Endothelial cell of umbilical vein (primary cell): Measurements from ENCODE around the gene DAPK2. TPM values are rescaled to one million over a fixed set of nuclear protein-coding genes. Genes with fewer than 3 reads are reported as not detected.

Experiments
- BruUV-seq: library from RNA; stranded (reverse); fragments of 400-500 nt; replicated peaks from 2 replicates; lab custom pipeline; 2021; lab: Mats Ljungman, UMichigan
- CTCF ChIA-PET: fragments of 300-600, 350-600 bp; sonication (Branson Sonifier 250); formaldehyde crosslinking; loops from one replicate; lab custom pipeline; 2021; ENCODE audit warnings: antibody characterized with exemption, inconsistent platforms; lab: Charles Lee
- POLR2A ChIA-PET: fragments of 300-600, 350-600 bp; sonication (Branson Sonifier 250); formaldehyde crosslinking; loops from one replicate; lab custom pipeline; 2021; ENCODE audit warnings: antibody characterized with exemption, inconsistent platforms; lab: Charles Lee
- DNase-seq: peaks from one replicate; pipeline ENCODE4 v3.0.0-alpha.2; 2011; ENCODE audit warnings: low read depth, low spot score
- FAIRE-seq: peaks from 2 replicates; lab custom pipeline; 2011; peaks lifted over from hg19 to GRCh38; lab: Jason Lieb, UNC
- H2AFZ ChIP-seq: 2 replicates; pipeline ENCODE4 v1.6.0; 2012; ENCODE audit warnings: low read depth, low read length, control low read depth, inconsistent platforms
- H3K27ac ChIP-seq: 2 replicates; pipeline ENCODE4 v1.5.1; 2011; ENCODE audit warnings: low read depth, mild to moderate bottlenecking, control low read depth, low read length, moderate library complexity; ENCODE audit not compliant: insufficient read depth
- H3K27me3 ChIP-seq, 2 experiments: 2 replicates each; pipeline versions ENCODE4 v1.6.0 to v1.6.1; 2011; ENCODE audit warnings: low read length in 2 of 2, mixed read lengths in 1 of 2; ENCODE audit not compliant: control insufficient read depth in 2 of 2, insufficient read depth in 2 of 2
- H3K36me3 ChIP-seq, 2 experiments: 2 replicates in 1 of 2; 3 replicates in 1 of 2; pipeline ENCODE4 v1.5.1; 2011; ENCODE audit warnings: low read length in 2 of 2, mild to moderate bottlenecking in 1 of 2, moderate library complexity in 1 of 2; ENCODE audit not compliant: control insufficient read depth in 2 of 2, insufficient read depth in 2 of 2; ENCODE audit errors: extremely low read depth in 1 of 2
- H3K4me1 ChIP-seq: 3 replicates; pipeline ENCODE4 v1.5.1; 2011; ENCODE audit warnings: mild to moderate bottlenecking, low read length; ENCODE audit not compliant: control insufficient read depth, insufficient read depth; ENCODE audit errors: extremely low read depth
- H3K4me2 ChIP-seq: 2 replicates; pipeline ENCODE4 v1.6.1; 2011; ENCODE audit warnings: low read length, control low read depth, mixed read lengths; ENCODE audit not compliant: insufficient read depth
- H3K4me3 ChIP-seq, 3 experiments: fragments of 200-600 bp in 1 of 3; sonication (generic), shearing (Covaris generic) in 1 of 3; replicated peaks in 1 of 3; 2 replicates each; pipeline ENCODE4 v1.5.1; 2011 to 2016; ENCODE audit warnings: control low read depth in 3 of 3, low read length in 3 of 3, mild to moderate bottlenecking in 2 of 3, inconsistent platforms in 1 of 3, low read depth in 1 of 3, moderate library complexity in 1 of 3; ENCODE audit not compliant: insufficient read depth in 1 of 3
- H3K79me2 ChIP-seq: 2 replicates; pipeline ENCODE4 v1.6.0; 2012; ENCODE audit warnings: low read length, inconsistent platforms; ENCODE audit not compliant: control insufficient read depth, insufficient read depth
- H3K9ac ChIP-seq: replicated peaks from 2 replicates; pipeline ENCODE3; 2011; ENCODE audit warnings: low read length, control low read depth; ENCODE audit not compliant: insufficient read depth; ENCODE audit errors: extremely low read depth
- H3K9me1 ChIP-seq: replicated peaks from 3 replicates; pipeline ENCODE4 v1.6.0; 2011; ENCODE audit warnings: mild to moderate bottlenecking, low read length; ENCODE audit not compliant: control insufficient read depth, insufficient read depth; ENCODE audit errors: extremely low read depth
- H3K9me3 ChIP-seq: replicated peaks from 2 replicates; pipeline ENCODE4 v1.5.1; 2012; ENCODE audit warnings: low read length, inconsistent platforms; ENCODE audit not compliant: control insufficient read depth, insufficient read depth
- H4K20me1 ChIP-seq: replicated peaks from 2 replicates; pipeline ENCODE3; 2011; ENCODE audit warnings: mild to moderate bottlenecking, low read length; ENCODE audit not compliant: control insufficient read depth, insufficient read depth; ENCODE audit errors: extremely low read depth
- EZH2 ChIP-seq: IDR thresholded peaks from 2 replicates; pipeline ENCODE4 v1.6.1; 2012; ENCODE audit warnings: borderline replicate concordance, low read depth, mild to moderate bottlenecking, moderate library complexity, low read length, inconsistent platforms; ENCODE audit not compliant: severe bottlenecking
- FOS ChIP-seq: IDR thresholded peaks from 2 replicates; pipeline ENCODE4 v1.6.1; 2011; ENCODE audit warnings: mild to moderate bottlenecking, low read length, moderate library complexity, borderline replicate concordance; ENCODE audit not compliant: insufficient read depth
- GATA2 ChIP-seq: IDR thresholded peaks from 2 replicates; pipeline ENCODE4 v1.7.0; 2011; ENCODE audit warnings: low read depth, mild to moderate bottlenecking, moderate library complexity, mixed read lengths, low read length; ENCODE audit not compliant: insufficient read length, insufficient read depth
- JUN ChIP-seq: IDR thresholded peaks from 2 replicates; pipeline ENCODE4 v1.6.1; 2011; ENCODE audit warnings: borderline replicate concordance, low read depth; ENCODE audit not compliant: insufficient read length, insufficient read depth
- MAX ChIP-seq: IDR thresholded peaks from 2 replicates; pipeline ENCODE4 v1.6.1; 2011; ENCODE audit not compliant: insufficient read depth, insufficient read length
- MYC ChIP-seq: IDR thresholded peaks from one replicate; pipeline ENCODE4 v1.6.1; 2011; ENCODE audit warnings: mild to moderate bottlenecking, low read depth, low read length
- POLR2A ChIP-seq: IDR thresholded peaks from 2 replicates; pipeline ENCODE4 v1.6.1; 2012; ENCODE audit warnings: low read depth, mild to moderate bottlenecking, control low read depth, low read length
- POLR2AphosphoS5 ChIP-seq: IDR thresholded peaks from 2 replicates; pipeline ENCODE4 v1.6.1; 2012; ENCODE audit warnings: low read depth, mild to moderate bottlenecking, control low read depth, low read length, moderate library complexity; ENCODE audit not compliant: insufficient read depth
- dilution Hi-C: fragments of 300-500 bp; cut with MboI; formaldehyde crosslinking; loops from one replicate; pipeline ENCODE4 v1.15.0; 2019; ENCODE audit warnings: low sequenced_read_pairs; ENCODE audit not compliant: extremely low pct_ligation_motif_present
- intact Hi-C: fragments of 100-400 bp; cut with micrococcal nuclease; formaldehyde crosslinking; loops from one replicate; pipeline ENCODE4 v1.10.0; 2022
- polyA plus RNA-seq, 4 experiments: library from polyadenylated mRNA; depleted of rRNA in 3 of 4; stranded (reverse) in 3 of 4; unstranded in 1 of 4; fragments of >200 nt; gene quantifications; 2 replicates each; pipeline versions ENCODE4 v1.2.1 to v1.2.3, GENCODE V29; 2011 to 2012; ENCODE audit warnings: missing spikeins in 1 of 4
- total RNA-seq: library from RNA; stranded (reverse); gene quantifications from 2 replicates; pipeline ENCODE4 v1.2.3, GENCODE V29; 2021
- TF ChIP-seq, protein P1 (sequence below), 2 donors: IDR thresholded peaks; 1 replicate in 1 of 2; 2 replicates in 1 of 2; pipeline ENCODE4 v1.5.1; 2011; ENCODE audit warnings: low read length in 2 of 2, mild to moderate bottlenecking in 2 of 2, moderate library complexity in 2 of 2, control low read depth in 1 of 2, inconsistent platforms in 1 of 2, low read depth in 1 of 2; ENCODE audit not compliant: insufficient read depth in 1 of 2; ENCODE audit errors: extremely low read depth in 1 of 2

DAPK2 gene
- total and polyA plus RNA-seq, 2 donors (not counting 3 experiments of a cell fraction or from before 2014, with no cell fraction given), result 2.8 to 6.7 TPM

- no peak for DNase-seq
- no peak overlapping the region for H2AFZ ChIP-seq
- no TSS peak for BruUV-seq
- dilution Hi-C loops (no loop called here), intact Hi-C loops (no loop called here)
- peaks cover 15% of the 10 kb centered on the region for H3K4me1 ChIP-seq
- POLR2A ChIA-PET, result no interaction called here
- H3K9me1 ChIP-seq, result no peaks in the 10 kb centered on the region
- no peaks in the 10 kb centered on the region for H3K79me2 ChIP-seq
- H3K9me3 ChIP-seq, result no peaks in the 10 kb centered on the region
- H3K36me3 ChIP-seq, result no peaks in the 10 kb centered on the region
- H3K9ac ChIP-seq, result no peak overlapping the region
- no peak overlapping the region for H3K4me3 ChIP-seq
- TF ChIP-seq FOS (no peak), MAX (no peak), EZH2 (no peak), JUN (no peak), POLR2A (no peak), POLR2AphosphoS5 (no peak), GATA2 (no peak), MYC (no peak)
- TF ChIP-seq, protein P1, sequence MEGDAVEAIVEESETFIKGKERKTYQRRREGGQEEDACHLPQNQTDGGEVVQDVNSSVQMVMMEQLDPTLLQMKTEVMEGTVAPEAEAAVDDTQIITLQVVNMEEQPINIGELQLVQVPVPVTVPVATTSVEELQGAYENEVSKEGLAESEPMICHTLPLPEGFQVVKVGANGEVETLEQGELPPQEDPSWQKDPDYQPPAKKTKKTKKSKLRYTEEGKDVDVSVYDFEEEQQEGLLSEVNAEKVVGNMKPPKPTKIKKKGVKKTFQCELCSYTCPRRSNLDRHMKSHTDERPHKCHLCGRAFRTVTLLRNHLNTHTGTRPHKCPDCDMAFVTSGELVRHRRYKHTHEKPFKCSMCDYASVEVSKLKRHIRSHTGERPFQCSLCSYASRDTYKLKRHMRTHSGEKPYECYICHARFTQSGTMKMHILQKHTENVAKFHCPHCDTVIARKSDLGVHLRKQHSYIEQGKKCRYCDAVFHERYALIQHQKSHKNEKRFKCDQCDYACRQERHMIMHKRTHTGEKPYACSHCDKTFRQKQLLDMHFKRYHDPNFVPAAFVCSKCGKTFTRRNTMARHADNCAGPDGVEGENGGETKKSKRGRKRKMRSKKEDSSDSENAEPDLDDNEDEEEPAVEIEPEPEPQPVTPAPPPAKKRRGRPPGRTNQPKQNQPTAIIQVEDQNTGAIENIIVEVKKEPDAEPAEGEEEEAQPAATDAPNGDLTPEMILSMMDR (IDR thresholded peaks at IDR 0.05; ENCODE audit: extremely low read depth in 1 of 2, insufficient read depth in 1 of 2, low read depth in 1 of 2, low read length in 2 of 2), result no peak
- H4K20me1 ChIP-seq, result no peaks in the 10 kb centered on the region
- no peak for FAIRE-seq
- H3K27me3 ChIP-seq, result no peaks in the 10 kb centered on the region
- CTCF ChIA-PET, result no interaction called here
- no peak overlapping the region for H3K27ac ChIP-seq
- no peak overlapping the region for H3K4me2 ChIP-seq
These were observed 143.6 kb downstream of the DAPK2 start for GRCh38 chr15:63902671-63903035.
